Stimulated activated CD4-positive, alpha-beta T cell treated with anti-CD3 and anti-CD28 coated beads, Interleukin-2, amount 100 ng/mL, for 24 hours (primary cell): ENCODE results near the gene NDST3.
A peak's percentile ranks its signal among the peaks of the same experiment; 100 is the strongest.
"Not testable (repeated sequence)": the region's sequence is repeated elsewhere in the genome, so short reads cannot be mapped to it uniquely, and the experiment has no call there.

ENCODE experiments used
- DNase-seq, 2 donors: peaks; one replicate each; pipeline ENCODE4 v3.0.0-alpha.2; 2020

The NDST3 gene

GRCh38 chr4:118277243-118277642 is 243.0 kb downstream of the NDST3 start:
- DNase-seq = no peak

DNA sequence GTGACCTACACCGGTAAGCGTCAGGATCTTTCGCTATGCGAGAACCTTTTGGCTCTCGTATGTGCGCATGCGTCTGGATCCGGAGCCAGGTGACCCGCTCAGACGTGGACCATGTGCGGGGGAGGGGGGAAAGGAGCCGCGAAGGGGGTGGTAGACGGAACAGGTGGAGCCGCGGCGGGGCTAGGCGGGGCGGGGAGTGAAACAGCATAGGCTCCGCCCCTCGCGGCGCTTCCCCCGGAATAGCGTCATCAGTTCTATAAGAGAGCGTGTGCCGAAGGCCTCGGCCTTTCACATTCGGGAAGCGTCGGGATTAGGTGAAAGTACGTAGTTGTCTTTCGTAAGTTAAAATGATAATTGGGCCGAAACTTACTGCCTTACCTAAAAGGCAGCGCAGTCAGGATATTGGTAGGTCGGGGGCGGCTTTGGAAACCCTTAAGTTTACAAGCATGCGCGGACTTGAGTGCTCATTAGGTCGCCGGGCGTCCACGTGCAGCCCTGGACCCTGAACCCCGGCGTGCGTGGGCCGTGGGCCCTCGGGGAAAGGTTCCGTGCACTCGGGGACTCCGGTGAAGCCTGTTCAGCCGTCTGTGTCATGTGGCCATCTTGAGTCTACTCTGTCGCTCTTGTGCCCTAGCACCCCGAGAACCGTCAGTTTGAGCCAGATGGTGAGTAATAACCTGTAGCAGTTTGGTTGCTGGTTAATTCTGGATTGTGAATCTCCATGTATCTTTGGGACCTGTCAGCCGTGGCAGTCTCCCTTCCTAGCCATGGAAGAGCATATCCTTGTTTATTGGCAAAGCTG is 244.4 kb downstream of the NDST3 start:
- DNase-seq = peak; percentile 97 to 99

DNA sequence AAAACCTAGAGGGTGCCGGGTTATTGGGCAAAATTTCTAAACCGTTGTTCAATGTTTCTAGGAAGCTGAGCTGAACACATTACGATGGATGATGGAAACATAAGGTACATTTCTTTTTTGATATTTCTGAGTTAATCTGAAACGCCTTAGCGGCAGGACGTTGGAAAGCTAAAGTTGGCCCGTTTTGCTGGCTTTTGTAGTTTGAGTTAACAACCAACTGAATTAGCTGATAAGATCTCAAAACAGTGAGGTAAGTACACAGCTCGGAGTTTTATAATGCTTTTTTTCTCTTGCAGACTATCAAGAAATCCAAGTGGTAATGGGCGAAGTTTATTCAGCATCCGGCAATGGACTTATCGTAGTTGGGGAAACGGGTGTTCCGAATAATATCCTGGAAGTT is 245.0 kb downstream of the NDST3 start:
- no peak for DNase-seq

- DNase-seq = no peak
These were observed 245.7 kb downstream of the NDST3 start for GRCh38 chr4:118279920-118280432.

GRCh38 chr4:118280501-118281218 is 246.4 kb downstream of the NDST3 start:
- DNase-seq = peak in 1 of 2 donors; percentile 34

DNA sequence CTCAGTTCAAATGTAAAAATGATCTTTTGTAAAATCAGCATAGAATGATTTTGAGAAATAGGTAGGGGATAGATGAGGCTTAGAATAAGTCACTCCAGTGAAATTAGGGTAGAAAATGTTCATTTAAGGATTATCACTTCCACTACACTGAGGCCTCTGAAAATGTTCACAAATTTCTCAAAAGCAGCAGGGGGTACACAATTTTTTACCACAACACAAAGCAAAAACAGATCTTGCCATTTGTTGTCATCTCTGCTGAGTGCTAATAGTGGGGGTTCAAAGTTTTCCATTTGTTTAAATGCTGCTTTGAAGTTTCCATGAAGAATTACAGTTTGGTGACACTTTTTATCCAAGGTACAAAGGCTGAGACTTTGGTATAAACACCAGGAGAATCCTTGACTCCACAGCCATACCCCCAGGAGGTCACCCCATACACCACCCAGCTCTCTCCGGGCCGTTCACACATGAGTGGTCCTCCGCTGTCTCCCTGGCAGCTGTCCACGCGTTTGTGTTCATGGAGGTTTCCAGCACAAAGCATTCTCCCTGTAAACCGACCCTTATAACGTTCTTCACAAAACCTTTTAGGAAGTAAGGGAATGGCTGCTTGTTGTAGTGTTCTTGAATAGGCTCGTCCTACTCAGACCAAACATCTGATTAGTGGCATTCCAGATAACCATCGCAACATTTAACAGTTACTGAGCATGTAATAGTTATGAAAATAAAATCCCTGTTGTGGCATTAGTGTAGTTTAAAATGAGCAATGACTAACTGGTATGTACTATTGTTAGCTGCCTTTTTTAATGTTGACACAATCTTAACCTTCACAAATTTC is 247.5 kb downstream of the NDST3 start:
- peak in 1 of 2 donors; percentile 46 for DNase-seq

DNA sequence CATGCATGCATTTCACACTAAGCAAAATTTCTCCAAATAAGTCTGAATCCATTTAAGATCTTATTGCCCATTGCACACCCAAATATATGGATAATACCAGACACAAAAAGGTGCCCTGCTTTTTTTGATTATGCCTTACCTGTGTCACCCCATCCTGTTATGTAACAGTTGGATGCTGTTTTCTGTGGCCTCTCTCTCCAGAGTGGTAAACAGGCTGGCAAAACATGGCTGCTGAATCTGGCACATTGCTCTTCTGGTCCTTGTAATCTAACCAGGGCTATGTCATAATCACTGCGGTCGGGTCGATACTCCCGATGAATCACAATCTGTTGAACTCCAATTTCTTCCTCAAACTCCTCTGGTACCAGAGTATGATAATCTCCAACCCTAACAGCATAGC is 248.4 kb downstream of the NDST3 start:
- peak in 1 of 2 donors; percentile 33 for DNase-seq

GRCh38 chr4:118284169-118284568 is 249.9 kb downstream of the NDST3 start:
- no peak for DNase-seq

GRCh38 chr4:118285931-118286330 is 251.6 kb downstream of the NDST3 start:
- no peak for DNase-seq

DNA sequence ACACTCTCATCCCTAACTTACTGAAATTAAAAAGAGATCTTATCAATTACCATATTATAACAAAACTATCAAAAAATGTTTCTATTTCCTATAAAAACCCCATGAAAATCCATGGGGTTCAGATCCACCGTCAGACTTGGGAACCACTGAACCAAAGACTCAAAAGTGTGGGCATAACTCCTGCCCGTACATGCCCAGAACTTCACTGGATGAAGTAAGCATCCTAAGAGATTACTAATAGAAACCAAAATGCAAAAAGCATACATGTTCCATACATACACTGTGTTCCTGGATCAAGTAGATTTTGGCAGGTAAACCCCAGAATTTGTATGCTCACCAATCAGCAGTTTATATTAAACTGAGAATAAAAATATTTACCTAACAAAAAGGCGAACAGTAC is 252.4 kb downstream of the NDST3 start:
- DNase-seq = no peak

GRCh38 chr4:118287711-118288451 is 253.6 kb downstream of the NDST3 start:
- DNase-seq = no peak

GRCh38 chr4:118289794-118290193 is 255.5 kb downstream of the NDST3 start:
- no peak for DNase-seq

- DNase-seq = no peak
These were observed 256.7 kb downstream of the NDST3 start for GRCh38 chr4:118290951-118291350.

- no peak for DNase-seq
These were observed 262.4 kb downstream of the NDST3 start for GRCh38 chr4:118296729-118297128.

DNA sequence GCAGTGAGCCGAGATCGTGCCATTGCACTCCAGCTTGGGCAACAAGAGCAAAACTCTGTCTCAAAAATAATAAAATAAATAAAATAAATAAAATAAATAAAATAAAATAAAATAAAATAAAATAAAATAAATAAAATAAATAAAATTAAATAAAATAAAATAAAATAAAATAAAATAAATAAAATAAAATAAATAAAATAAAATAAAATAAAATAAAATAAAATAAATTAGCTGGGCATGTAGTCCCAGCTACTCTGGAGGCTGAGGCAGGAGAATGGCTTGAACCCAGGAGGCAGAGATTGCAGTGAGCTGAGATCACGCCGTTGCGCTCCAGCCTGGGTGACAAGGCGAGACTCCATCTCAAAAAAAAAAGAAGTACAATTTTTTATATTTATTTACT is 265.3 kb downstream of the NDST3 start:
- not testable (repeated sequence) for DNase-seq

DNA sequence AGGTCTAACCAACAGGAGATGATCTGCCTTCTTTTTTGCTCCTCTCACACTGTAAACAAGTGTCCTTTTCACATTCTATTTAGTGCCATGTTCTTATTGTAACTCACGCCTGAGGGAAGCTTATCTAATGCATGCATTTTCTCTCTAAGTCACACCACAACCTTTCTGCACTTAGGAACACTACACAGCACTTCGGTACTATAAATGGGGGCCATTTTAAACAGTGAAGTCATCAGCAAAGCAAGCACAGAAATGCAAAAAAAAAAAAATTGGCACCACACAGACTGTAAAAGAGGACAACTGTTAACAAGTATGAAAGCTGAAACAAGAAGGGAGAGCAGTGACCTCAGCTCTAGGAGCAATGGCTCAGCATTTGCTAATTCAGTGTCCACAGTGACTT is 273.4 kb downstream of the NDST3 start:
- DNase-seq = no peak
